Islet of Langerhans (tissue), 1 donor: ENCODE results near the gene MYLIP.

Experiments used
- FAIRE-seq: peaks from one replicate; lab custom pipeline; 2011; peaks lifted over from hg19 to GRCh38; lab: Jason Lieb, UNC

MYLIP gene

GRCh38 chr6:16128759-16129622 is at the start of gene MYLIP:
Gene MYLIP (plus strand): TSS chr6:16129086. CDS start chr6:16129323, 237 bp downstream.
- FAIRE-seq = no peak

- FAIRE-seq = no peak
These were observed 49.5 kb upstream of the MYLIP start for GRCh38 chr6:16079354-16079753.

- FAIRE-seq = no peak
These were observed 48.7 kb upstream of the MYLIP start for GRCh38 chr6:16080204-16080603.

GRCh38 chr6:16081326-16081725 is 47.6 kb upstream of the MYLIP start:
- no peak for FAIRE-seq

- no peak for FAIRE-seq
These were observed 46.5 kb upstream of the MYLIP start for GRCh38 chr6:16082361-16082760.

- FAIRE-seq = no peak
These were observed 41.9 kb upstream of the MYLIP start for GRCh38 chr6:16086965-16087364.

GRCh38 chr6:16087386-16087785 is 41.5 kb upstream of the MYLIP start:
- no peak for FAIRE-seq

- FAIRE-seq = no peak
These were observed 40.5 kb upstream of the MYLIP start for GRCh38 chr6:16088409-16088808.

GRCh38 chr6:16089232-16090062 is 39.4 kb upstream of the MYLIP start:
- no peak for FAIRE-seq

- no peak for FAIRE-seq
These were observed 38.4 kb upstream of the MYLIP start for GRCh38 chr6:16090452-16090851.

GRCh38 chr6:16090920-16091319 is 38.0 kb upstream of the MYLIP start:
- FAIRE-seq = no peak

- no peak for FAIRE-seq
These were observed 36.7 kb upstream of the MYLIP start for GRCh38 chr6:16092140-16092539.

- FAIRE-seq = no peak
These were observed 35.9 kb upstream of the MYLIP start for GRCh38 chr6:16092990-16093389.

GRCh38 chr6:16095180-16095579 is 33.7 kb upstream of the MYLIP start:
- FAIRE-seq = no peak

GRCh38 chr6:16097382-16098171 is 31.3 kb upstream of the MYLIP start:
- no peak for FAIRE-seq

GRCh38 chr6:16098211-16098610 is 30.7 kb upstream of the MYLIP start:
- FAIRE-seq = no peak

GRCh38 chr6:16102208-16102607 is 26.7 kb upstream of the MYLIP start:
- FAIRE-seq = no peak

GRCh38 chr6:16103722-16104121 is 25.2 kb upstream of the MYLIP start:
- no peak for FAIRE-seq

GRCh38 chr6:16104624-16105433 is 24.1 kb upstream of the MYLIP start:
- FAIRE-seq = no peak

GRCh38 chr6:16105854-16106253 is 23.0 kb upstream of the MYLIP start:
- no peak for FAIRE-seq

GRCh38 chr6:16106991-16107787 is 21.7 kb upstream of the MYLIP start:
- no peak for FAIRE-seq
